Measurements from ENCODE around the gene GINS1.

- TF ChIP-seq, protein P1, sequence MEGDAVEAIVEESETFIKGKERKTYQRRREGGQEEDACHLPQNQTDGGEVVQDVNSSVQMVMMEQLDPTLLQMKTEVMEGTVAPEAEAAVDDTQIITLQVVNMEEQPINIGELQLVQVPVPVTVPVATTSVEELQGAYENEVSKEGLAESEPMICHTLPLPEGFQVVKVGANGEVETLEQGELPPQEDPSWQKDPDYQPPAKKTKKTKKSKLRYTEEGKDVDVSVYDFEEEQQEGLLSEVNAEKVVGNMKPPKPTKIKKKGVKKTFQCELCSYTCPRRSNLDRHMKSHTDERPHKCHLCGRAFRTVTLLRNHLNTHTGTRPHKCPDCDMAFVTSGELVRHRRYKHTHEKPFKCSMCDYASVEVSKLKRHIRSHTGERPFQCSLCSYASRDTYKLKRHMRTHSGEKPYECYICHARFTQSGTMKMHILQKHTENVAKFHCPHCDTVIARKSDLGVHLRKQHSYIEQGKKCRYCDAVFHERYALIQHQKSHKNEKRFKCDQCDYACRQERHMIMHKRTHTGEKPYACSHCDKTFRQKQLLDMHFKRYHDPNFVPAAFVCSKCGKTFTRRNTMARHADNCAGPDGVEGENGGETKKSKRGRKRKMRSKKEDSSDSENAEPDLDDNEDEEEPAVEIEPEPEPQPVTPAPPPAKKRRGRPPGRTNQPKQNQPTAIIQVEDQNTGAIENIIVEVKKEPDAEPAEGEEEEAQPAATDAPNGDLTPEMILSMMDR (conservative IDR thresholded peaks at IDR 0.05; ENCODE audit: low read length) = no peak
- no peak for TF ChIP-seq EZH2phosphoT487 (IDR thresholded peaks at IDR 0.05; ENCODE audit: borderline replicate concordance, low read depth, low read length)
Measured at GRCh38 chr20:25369971-25370370, 37.5 kb upstream of the GINS1 start.

All from OCI-LY7 (cell line).